ENCODE measurements around the gene HTR3B.

Gene HTR3B

GRCh38 chr11:113952070-113952469, 47.5 kb downstream of the HTR3B start (continued):
- TF ChIP-seq PATZ1 (CRISPR knock-in tag; IDR thresholded peaks at IDR 0.05; ENCODE audit: borderline replicate concordance) = no peak

- TF ChIP-seq CSRNP3 (CRISPR knock-in tag; IDR thresholded peaks at IDR 0.05) (no peak), SNAI2 (CRISPR knock-in tag; IDR thresholded peaks at IDR 0.05) (no peak), TCF4 (CRISPR knock-in tag; IDR thresholded peaks at IDR 0.05; ENCODE audit: borderline replicate concordance) (no peak), TSHZ2 (CRISPR knock-in tag; IDR thresholded peaks at IDR 0.05) (no peak), PPARA (CRISPR knock-in tag; IDR thresholded peaks at IDR 0.05; ENCODE audit: borderline replicate concordance) (no peak), TOX (CRISPR knock-in tag; IDR thresholded peaks at IDR 0.05; ENCODE audit: borderline replicate concordance) (no peak), ISL1 (CRISPR knock-in tag; IDR thresholded peaks at IDR 0.05) (no peak), ZNF70 (CRISPR knock-in tag; IDR thresholded peaks at IDR 0.05) (no peak), ZFP3 (CRISPR knock-in tag; IDR thresholded peaks at IDR 0.05) (no peak), GLIS3 (CRISPR knock-in tag; IDR thresholded peaks at IDR 0.05) (no peak), ZNF565 (CRISPR knock-in tag; conservative IDR thresholded peaks at IDR 0.05; ENCODE audit: low read depth) (no peak), ZNF8 (CRISPR knock-in tag; IDR thresholded peaks at IDR 0.05) (no peak), OSR1 (CRISPR knock-in tag; IDR thresholded peaks at IDR 0.05) (no peak), POU6F1 (CRISPR knock-in tag; IDR thresholded peaks at IDR 0.05; ENCODE audit: borderline replicate concordance, low read depth) (no peak), CSDC2 (CRISPR knock-in tag; IDR thresholded peaks at IDR 0.05) (no peak), RARB (CRISPR knock-in tag; IDR thresholded peaks at IDR 0.05) (no peak), CREB5 (CRISPR knock-in tag; IDR thresholded peaks at IDR 0.05; ENCODE audit: low read depth) (no peak)
- no peak for ATAC-seq
Measured at GRCh38 chr11:113952588-113952987, 48.0 kb downstream of the HTR3B start.

GRCh38 chr11:113954235-113954634, 49.6 kb downstream of the HTR3B start:
- ATAC-seq = no peak
- no peak for TF ChIP-seq SNAI2 (CRISPR knock-in tag; IDR thresholded peaks at IDR 0.05)
- no peak for TF ChIP-seq OSR1 (CRISPR knock-in tag; IDR thresholded peaks at IDR 0.05)
- no peak for TF ChIP-seq PPARA (CRISPR knock-in tag; IDR thresholded peaks at IDR 0.05; ENCODE audit: borderline replicate concordance)
- TF ChIP-seq POU6F1 (CRISPR knock-in tag; IDR thresholded peaks at IDR 0.05; ENCODE audit: borderline replicate concordance, low read depth) = no peak
- TF ChIP-seq PATZ1 (CRISPR knock-in tag; IDR thresholded peaks at IDR 0.05; ENCODE audit: borderline replicate concordance) = no peak
- no peak for TF ChIP-seq CSRNP3 (CRISPR knock-in tag; IDR thresholded peaks at IDR 0.05)
- TF ChIP-seq GLIS3 (CRISPR knock-in tag; IDR thresholded peaks at IDR 0.05) = no peak
- no peak for TF ChIP-seq ZNF70 (CRISPR knock-in tag; IDR thresholded peaks at IDR 0.05)
- no peak for TF ChIP-seq ZC3H10 (CRISPR knock-in tag; IDR thresholded peaks at IDR 0.05)
- TF ChIP-seq ARNTL (CRISPR knock-in tag; IDR thresholded peaks at IDR 0.05; ENCODE audit: borderline replicate concordance, low read depth) = no peak
- TF ChIP-seq TCF4 (CRISPR knock-in tag; IDR thresholded peaks at IDR 0.05; ENCODE audit: borderline replicate concordance) = no peak
- no peak for TF ChIP-seq ISL1 (CRISPR knock-in tag; IDR thresholded peaks at IDR 0.05)
